GM10847 (cell line): ENCODE data around the gene LSM4.

Experiments used
- POLR2A ChIP-seq: IDR thresholded peaks from 2 replicates; pipeline ENCODE4 v1.6.1; 2011; ENCODE audit not compliant: insufficient read length; ENCODE audit errors: extremely low read depth

LSM4 gene

DNA sequence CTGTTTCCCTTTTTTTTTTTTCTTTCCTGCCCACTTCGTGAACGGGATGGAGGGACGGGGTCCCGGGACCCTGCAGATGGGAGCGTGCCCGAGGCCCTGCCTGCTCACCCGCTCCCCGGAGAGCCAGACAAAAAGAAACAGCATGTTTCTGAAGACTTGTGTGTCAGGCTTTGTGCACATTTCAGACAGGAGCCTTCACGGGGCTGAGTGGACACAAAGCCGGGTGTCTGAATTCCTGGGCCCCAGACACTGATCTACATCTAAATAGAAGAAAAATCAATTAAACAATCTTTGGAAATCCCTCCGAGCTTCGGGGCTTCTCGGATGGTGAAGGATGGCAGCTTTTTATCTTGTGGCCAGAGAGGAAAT is 21.7 kb upstream of the LSM4 start:
- TF ChIP-seq POLR2A, result no peak

DNA sequence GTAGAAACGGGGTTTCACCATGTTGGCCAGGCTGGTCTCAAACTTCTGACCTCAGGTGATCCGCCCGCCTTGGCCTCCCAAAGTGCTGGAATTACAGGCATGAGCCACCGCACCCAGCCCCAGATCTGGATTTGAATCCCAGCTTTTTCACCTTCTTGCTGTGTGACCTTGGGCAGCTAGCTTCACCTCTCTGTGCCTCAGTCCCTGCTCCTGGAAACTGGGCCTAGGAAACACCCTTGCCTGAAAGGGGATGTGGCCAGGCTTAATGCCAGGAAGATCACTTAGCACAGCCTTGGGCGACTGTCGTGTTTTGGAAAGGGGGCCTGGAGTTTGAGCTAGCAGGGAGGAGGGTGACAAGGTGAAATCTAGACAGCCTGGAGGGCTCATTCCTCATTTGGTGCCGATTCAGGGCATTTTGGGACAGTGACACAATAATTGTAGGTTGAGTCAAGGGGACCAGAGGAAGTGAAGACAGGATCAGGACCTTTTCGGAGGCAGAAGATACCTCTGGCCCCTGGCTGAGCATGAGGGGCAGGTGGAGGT is 19.3 kb upstream of the LSM4 start:
- no peak for TF ChIP-seq POLR2A

DNA sequence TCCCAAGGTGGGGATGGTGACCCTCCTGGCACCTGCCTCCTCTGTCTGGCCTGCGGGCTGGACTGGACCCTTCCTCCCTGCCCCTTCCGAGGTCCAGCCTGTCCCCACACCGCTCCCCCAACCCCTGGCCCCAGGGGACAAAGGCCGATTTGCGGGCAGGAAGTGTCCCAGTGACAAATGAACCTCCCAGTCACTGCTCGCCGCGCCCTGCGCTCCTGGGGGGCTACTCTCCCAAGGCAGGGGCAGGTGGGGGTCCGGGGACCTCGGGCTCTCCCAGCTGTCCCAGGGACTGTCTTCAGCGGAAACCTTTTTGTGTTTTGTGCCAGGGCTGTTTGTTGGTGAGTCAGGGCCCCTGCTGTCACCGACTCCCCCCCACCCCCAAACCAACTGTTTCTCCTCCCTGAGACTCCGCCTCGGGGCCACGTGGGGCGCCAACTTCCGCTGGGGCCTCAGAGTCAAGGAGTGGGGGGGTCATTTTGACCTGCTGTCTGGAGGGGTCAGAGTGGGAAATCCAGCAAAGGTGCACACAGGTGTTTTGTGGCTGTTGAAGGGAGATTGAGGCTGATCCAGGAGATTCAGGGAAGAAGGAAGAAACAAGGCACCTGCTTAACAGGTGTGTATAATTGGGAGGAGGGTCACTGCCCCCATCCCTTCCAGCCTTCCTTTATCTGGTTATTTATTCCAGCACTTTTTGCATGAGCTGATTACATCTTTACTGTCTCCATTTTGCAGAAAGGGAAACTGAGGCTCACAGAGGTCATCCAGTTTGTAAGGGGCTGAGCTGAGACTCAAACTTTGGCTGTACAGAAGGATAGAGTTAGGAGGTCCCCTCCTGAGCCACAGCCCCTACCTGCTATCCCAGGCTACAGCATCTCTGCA is 18.4 kb upstream of the LSM4 start:
- no peak for TF ChIP-seq POLR2A

GRCh38 chr19:18340190-18340989 is 17.5 kb upstream of the LSM4 start, which contains the start of gene PGPEP1:
Gene PGPEP1, plus strand, starts transcription at chr19:18340598. Its CDS starts 84 bp downstream, at chr19:18340682.
- peak; percentile 57 for TF ChIP-seq POLR2A

DNA sequence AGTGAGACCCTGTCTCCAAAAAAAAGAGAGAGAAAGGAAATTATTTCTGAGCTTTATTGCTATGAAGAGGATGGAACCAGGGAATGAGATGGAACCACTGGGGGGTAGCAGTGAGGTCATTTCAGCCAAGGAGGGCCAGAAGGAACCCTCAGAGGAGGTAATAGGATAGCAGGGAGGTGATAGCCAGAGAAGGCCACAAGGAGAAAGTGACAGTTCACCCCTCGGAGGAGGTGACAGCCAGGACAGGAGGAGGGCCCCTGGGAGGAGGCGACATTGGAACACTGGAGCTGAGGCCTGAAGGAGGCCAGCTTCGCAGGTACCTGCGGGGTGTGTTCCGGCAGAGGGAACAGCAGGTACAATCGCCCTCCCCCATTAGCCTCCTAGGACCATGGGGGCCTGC is 16.8 kb upstream of the LSM4 start:
- no peak for TF ChIP-seq POLR2A

DNA sequence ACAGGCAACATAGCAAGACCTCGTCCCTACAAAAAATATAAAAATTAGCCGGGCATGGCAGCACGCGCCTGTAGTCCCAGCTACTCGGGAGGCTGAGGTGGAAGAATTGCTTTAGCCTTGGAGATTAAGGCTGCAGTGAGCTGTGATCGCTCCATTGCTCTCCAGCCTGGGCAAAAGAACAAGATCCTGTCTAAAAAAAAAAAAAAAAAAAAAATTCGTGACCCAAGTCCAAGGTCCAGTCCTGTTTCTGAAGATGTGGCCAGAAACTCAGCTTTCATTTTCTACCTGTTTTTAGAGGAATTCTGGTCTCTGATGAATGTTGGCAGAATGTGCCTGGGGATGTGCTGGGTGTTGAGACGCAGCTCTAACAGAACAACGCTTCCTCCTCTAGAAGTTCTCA is 15.7 kb upstream of the LSM4 start:
- TF ChIP-seq POLR2A, result no peak

- TF ChIP-seq POLR2A, result no peak
Measured at GRCh38 chr19:18336121-18336520, 13.2 kb upstream of the LSM4 start.

DNA sequence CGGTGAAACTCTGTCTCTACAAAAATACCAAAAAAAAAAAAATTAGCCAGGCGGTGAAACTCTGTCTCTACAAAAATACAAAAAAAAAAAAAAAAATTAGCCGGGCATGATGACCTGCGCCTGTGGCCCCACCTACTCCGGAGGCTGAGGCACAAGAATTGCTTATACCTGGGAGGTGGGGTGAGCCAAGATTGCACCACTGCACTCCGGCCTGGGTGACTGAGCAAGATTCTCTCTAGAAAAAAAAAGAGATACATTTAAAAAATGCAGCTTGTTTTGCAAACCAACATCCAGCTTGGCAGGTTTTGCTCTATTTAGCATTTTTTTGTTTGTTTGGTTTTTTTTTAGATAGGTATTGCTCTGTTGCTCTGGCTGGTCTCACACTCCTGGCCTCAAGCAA is 10.8 kb upstream of the LSM4 start:
- no peak for TF ChIP-seq POLR2A

DNA sequence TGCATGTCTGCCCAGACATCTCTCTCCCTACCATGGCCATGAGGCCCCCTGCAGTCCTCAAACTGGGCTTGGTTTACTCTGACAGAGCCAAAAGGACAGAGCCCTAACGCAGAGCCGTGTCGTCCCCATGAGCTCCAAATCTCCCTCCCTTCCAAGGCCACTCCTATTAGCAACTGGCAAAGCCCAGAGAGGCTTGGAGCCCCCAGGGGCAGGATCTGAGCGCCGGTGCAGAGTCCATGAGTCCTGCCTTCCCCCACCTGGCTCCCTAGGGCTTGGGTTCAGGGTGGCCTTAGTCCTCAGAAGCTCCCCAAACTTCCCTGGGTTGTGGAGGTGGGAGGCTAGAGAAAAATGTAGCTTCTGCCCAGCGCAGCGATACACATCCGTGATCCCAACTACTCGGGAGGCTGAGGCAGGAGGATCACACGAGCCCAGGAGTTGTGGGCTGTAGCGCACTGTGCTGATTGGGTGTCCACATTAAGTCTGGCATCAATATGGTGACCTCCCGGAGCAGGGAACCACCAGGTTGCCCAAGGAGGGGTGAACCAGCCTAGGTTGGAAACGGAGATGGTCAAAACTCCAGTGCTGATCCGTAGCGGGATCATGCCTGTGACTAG is 10.1 kb upstream of the LSM4 start:
- TF ChIP-seq POLR2A, result no peak

- no peak for TF ChIP-seq POLR2A
Measured at GRCh38 chr19:18330868-18331267, 8.0 kb upstream of the LSM4 start.

GRCh38 chr19:18329035-18329376 is 6.1 kb upstream of the LSM4 start:
- TF ChIP-seq POLR2A, result no peak

DNA sequence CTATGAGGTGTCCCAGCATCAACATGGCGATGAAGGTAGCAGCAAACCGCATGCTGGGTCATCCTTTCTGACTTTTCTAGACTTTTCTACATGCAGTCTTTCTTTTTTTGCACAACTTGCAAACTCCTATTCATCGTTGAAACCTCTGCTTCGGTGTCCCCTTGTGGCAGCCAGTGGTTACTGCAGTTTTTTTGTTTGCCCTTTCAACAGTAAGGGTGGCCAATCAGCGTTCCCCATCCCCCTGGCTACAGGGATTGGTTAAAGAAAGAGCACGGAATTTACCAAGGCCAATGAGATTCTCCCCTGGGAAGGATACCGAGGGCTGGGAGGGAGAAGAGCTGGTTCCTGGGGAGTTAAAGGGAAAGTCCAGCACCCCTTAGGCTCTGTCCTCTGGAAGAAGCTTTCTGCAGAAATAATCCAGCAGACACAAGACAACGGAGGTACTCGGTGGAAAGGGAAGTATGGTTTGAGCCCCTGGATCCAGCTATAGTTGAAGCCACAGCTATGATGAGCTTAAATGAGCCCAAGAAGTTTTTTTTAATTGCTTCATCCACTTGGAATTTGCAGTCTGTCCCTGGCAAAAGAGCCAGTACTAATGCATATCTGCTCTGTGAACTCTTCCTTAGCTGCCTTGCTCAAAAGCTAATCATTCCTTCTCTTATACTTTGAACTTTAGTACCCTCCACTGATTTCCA is 5.6 kb upstream of the LSM4 start:
- TF ChIP-seq POLR2A, result peak; percentile 15

DNA sequence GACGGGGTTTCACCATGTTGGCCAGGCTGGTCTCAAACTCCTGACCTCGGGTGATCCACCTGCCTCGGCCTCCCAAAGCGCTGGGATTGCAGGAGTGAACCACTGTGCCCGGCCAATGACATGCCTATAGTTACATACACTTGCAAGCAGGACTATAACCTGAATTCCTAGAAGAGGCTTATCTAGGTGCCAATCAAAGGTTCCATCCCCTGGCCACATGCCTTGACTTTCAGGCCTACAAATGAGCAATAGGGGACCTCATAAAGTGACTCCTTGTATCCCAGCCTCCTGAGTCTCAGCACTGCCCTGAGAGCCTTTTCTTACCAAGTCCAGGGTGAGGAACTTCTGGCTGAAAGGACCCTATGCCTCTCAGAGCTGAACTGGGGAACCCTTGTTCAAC is 3.9 kb upstream of the LSM4 start:
- TF ChIP-seq POLR2A, result no peak

DNA sequence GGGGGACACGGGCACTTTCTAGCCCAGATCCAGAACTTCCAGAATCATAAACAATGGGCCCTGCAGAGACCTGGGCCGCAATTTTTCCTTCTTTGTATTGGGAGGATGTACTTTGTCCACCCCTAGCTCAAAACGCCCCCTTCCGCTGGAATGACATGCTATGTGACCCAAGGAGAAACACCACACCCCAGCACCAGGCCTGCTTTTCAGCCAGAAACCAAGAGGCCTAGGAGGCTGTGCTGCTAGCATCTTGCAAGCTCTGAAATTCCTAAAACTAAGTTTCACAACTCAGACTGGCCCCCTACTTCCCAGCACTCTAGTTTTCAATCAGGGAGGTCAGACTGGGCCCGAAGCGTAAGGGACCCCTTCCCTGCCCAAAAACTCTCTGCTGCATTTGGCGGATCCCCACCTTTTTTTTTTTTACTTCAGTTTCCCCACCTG is 538 bp downstream of the LSM4 start:
- no peak for TF ChIP-seq POLR2A

GRCh38 chr19:18321734-18322102 is 1.2 kb downstream of the LSM4 start:
- no peak for TF ChIP-seq POLR2A

GRCh38 chr19:18320865-18321733 is 1.8 kb downstream of the LSM4 start:
- TF ChIP-seq POLR2A, result no peak
